B cell (primary cell): ENCODE data around the gene CUL3.

Experiments used
- EZH2 ChIP-seq: IDR thresholded peaks from 2 replicates; pipeline ENCODE4 v1.6.1; 2012; ENCODE audit warnings: borderline replicate concordance, low read depth, mild to moderate bottlenecking, moderate library complexity, low read length; ENCODE audit not compliant: insufficient read depth, poor library complexity, severe bottlenecking
- TF ChIP-seq, protein P1 (sequence below): fragments of 200-600 bp; IDR thresholded peaks from one replicate; pipeline ENCODE4 v1.8.0; 2022; ENCODE audit warnings: antibody characterized with exemption, mild to moderate bottlenecking

DNA sequence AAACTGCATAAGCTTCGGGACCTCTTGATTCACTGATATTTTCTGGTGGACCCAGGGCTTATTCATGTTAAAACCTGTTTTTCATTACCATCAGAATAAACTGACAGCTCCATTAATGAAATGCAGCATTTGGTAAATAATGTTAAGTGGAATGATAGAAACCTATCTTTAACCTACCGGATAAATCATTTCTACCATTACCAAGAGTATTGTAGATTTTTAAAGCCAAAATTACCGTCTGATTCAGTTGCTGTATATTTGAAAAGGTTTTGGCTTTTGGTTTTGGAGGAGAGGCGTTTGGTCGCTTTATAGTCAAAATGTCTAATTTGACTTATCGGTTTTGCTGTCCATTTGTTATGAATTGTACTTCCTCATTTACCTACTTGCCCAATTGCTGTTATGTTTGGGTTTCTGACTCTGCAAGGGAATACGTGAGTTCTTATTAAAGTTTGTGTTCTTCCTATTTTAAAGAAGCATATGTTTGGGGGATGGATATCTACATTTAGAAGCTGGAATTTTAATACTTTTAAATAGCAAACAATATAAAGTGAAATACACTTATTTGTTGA is 1.0 kb upstream of the CUL3 start:
- TF ChIP-seq EZH2 = no peak
- TF ChIP-seq, protein P1, sequence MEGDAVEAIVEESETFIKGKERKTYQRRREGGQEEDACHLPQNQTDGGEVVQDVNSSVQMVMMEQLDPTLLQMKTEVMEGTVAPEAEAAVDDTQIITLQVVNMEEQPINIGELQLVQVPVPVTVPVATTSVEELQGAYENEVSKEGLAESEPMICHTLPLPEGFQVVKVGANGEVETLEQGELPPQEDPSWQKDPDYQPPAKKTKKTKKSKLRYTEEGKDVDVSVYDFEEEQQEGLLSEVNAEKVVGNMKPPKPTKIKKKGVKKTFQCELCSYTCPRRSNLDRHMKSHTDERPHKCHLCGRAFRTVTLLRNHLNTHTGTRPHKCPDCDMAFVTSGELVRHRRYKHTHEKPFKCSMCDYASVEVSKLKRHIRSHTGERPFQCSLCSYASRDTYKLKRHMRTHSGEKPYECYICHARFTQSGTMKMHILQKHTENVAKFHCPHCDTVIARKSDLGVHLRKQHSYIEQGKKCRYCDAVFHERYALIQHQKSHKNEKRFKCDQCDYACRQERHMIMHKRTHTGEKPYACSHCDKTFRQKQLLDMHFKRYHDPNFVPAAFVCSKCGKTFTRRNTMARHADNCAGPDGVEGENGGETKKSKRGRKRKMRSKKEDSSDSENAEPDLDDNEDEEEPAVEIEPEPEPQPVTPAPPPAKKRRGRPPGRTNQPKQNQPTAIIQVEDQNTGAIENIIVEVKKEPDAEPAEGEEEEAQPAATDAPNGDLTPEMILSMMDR = no peak
